ENCODE measurements around the gene RYR2. TPM values are rescaled to one million over a fixed set of nuclear protein-coding genes. Genes with fewer than 3 reads are reported as not detected.

RYR2 gene
- total RNA-seq, 1 experiment from 2014 or later = 0.03 TPM

GRCh38 chr1:237503292-237503691 is 461.3 kb downstream of the RYR2 start:
- H3K4me3 ChIP-seq (ENCODE audit: low read depth in 2 of 2, low read length in 2 of 2) = no peak overlapping the region
- CTCF ChIA-PET = no interaction called here
- H3K27me3 ChIP-seq (ENCODE audit: control insufficient read depth, insufficient read depth, low read length) = no peaks in the 10 kb centered on the region
- no peak for DNase-seq (ENCODE audit: low read depth, low spot score)
- ATAC-seq = no peak
- H3K36me3 ChIP-seq (ENCODE audit: control insufficient read depth, insufficient read depth, low read length) = no peaks in the 10 kb centered on the region
- no TSS peak for BruUV-seq (replicated peaks)
- in situ Hi-C loops (cut with HindIII; ENCODE audit: low pct_unique_long_range_greater_than_20kb, low sequenced_read_pairs) (no loop called here), intact Hi-C loops (cut with micrococcal nuclease; ENCODE audit: unreplicated experiment) (no loop called here)
- H3K9me3 ChIP-seq (ENCODE audit: control insufficient read depth, insufficient read depth, low read depth, low read length) = no peaks in the 10 kb centered on the region
- no peaks in the 10 kb centered on the region for H3K4me1 ChIP-seq (ENCODE audit: control insufficient read depth, insufficient read depth, low read length)
- no peak for TF ChIP-seq TCF7L2 (IDR thresholded peaks at IDR 0.05; ENCODE audit: low read depth, low read length)
- TF ChIP-seq SIN3A (IDR thresholded peaks at IDR 0.05; ENCODE audit: borderline replicate concordance, insufficient read depth, low read depth, low read length) = no peak
- TF ChIP-seq, protein P1, sequence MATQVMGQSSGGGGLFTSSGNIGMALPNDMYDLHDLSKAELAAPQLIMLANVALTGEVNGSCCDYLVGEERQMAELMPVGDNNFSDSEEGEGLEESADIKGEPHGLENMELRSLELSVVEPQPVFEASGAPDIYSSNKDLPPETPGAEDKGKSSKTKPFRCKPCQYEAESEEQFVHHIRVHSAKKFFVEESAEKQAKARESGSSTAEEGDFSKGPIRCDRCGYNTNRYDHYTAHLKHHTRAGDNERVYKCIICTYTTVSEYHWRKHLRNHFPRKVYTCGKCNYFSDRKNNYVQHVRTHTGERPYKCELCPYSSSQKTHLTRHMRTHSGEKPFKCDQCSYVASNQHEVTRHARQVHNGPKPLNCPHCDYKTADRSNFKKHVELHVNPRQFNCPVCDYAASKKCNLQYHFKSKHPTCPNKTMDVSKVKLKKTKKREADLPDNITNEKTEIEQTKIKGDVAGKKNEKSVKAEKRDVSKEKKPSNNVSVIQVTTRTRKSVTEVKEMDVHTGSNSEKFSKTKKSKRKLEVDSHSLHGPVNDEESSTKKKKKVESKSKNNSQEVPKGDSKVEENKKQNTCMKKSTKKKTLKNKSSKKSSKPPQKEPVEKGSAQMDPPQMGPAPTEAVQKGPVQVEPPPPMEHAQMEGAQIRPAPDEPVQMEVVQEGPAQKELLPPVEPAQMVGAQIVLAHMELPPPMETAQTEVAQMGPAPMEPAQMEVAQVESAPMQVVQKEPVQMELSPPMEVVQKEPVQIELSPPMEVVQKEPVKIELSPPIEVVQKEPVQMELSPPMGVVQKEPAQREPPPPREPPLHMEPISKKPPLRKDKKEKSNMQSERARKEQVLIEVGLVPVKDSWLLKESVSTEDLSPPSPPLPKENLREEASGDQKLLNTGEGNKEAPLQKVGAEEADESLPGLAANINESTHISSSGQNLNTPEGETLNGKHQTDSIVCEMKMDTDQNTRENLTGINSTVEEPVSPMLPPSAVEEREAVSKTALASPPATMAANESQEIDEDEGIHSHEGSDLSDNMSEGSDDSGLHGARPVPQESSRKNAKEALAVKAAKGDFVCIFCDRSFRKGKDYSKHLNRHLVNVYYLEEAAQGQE (IDR thresholded peaks at IDR 0.05; ENCODE audit: insufficient read depth in 1 of 2, low read depth in 2 of 2, low read length in 1 of 2) = no peak
- no peak for TF ChIP-seq POLR2AphosphoS5 (IDR thresholded peaks at IDR 0.05; ENCODE audit: low read depth, low read length)
- no peak for TF ChIP-seq CTCF (IDR thresholded peaks at IDR 0.05)
- POLR2A ChIA-PET = no interaction called here
- no peak overlapping the region for H3K27ac ChIP-seq (ENCODE audit: low read length)

- POLR2A ChIA-PET = no interaction called here
- intact Hi-C loops (cut with micrococcal nuclease; ENCODE audit: unreplicated experiment) = no loop called here
- no peak overlapping the region for H3K27ac ChIP-seq (ENCODE audit: low read length)
Measured at GRCh38 chr1:237507005-237507404, 465.0 kb downstream of the RYR2 start.

More at GRCh38 chr1:237507005-237507404, 465.0 kb downstream of the RYR2 start:
- CTCF ChIA-PET = no interaction called here
- BruUV-seq (replicated peaks) = no TSS peak
- ATAC-seq = no peak
- DNase-seq (ENCODE audit: low read depth, low spot score) = no peak
- Histone ChIP-seq H3K36me3 (ENCODE audit: control insufficient read depth, insufficient read depth, low read length) (no peaks in the 10 kb centered on the region), H3K9me3 (ENCODE audit: control insufficient read depth, insufficient read depth, low read depth, low read length) (no peaks in the 10 kb centered on the region), H3K27me3 (ENCODE audit: control insufficient read depth, insufficient read depth, low read length) (no peaks in the 10 kb centered on the region; the same call in 1 of the 2 replicates), H3K4me1 (ENCODE audit: control insufficient read depth, insufficient read depth, low read length) (no peaks in the 10 kb centered on the region), H3K4me3 (ENCODE audit: low read depth in 2 of 2, low read length in 2 of 2) (no peak overlapping the region)
- TF ChIP-seq, protein P1 (IDR thresholded peaks at IDR 0.05; ENCODE audit: insufficient read depth in 1 of 2, low read depth in 2 of 2, low read length in 1 of 2) = no peak
- TF ChIP-seq CTCF (IDR thresholded peaks at IDR 0.05) (no peak), TCF7L2 (IDR thresholded peaks at IDR 0.05; ENCODE audit: low read depth, low read length) (no peak), POLR2AphosphoS5 (IDR thresholded peaks at IDR 0.05; ENCODE audit: low read depth, low read length) (no peak), SIN3A (IDR thresholded peaks at IDR 0.05; ENCODE audit: borderline replicate concordance, insufficient read depth, low read depth, low read length) (no peak)
- in situ Hi-C loops (cut with HindIII; ENCODE audit: low pct_unique_long_range_greater_than_20kb, low sequenced_read_pairs) = no loop called here

Data from Panc1 (cell line).